B cell (primary cell): ENCODE data around the gene OSBPL1A. TPM values are rescaled to one million over a fixed set of nuclear protein-coding genes. Genes with fewer than 3 reads are reported as not detected.
"Not testable (repeated sequence)": the region's sequence is repeated elsewhere in the genome, so short reads cannot be mapped to it uniquely, and the experiment has no call there.

Experiments used
- ATAC-seq: fragments of 200-7000 bp; cut with Tn5 transposase; one replicate; pipeline ENCODE4 v1.10.0; 2021; ENCODE audit warnings: low read depth, mild to moderate bottlenecking, moderate number of reproducible peaks, moderate library complexity
- CTCF ChIA-PET: fragments of 350-600 bp; sonication (Branson Sonifier 250); formaldehyde crosslinking; loops from one replicate; lab custom pipeline; 2021; ENCODE audit warnings: antibody characterized with exemption, inconsistent platforms; lab: Charles Lee
- POLR2A ChIA-PET: fragments of 350-600 bp; sonication (Branson Sonifier 250); formaldehyde crosslinking; loops from one replicate; lab custom pipeline; 2021; ENCODE audit warnings: antibody characterized with exemption; lab: Charles Lee
- DNase-seq: peaks from one replicate; pipeline ENCODE4 v3.0.0; 2013
- H2AFZ ChIP-seq: 2 replicates; pipeline ENCODE4 v1.6.1; 2012; ENCODE audit warnings: mild to moderate bottlenecking, low read depth, low read length; ENCODE audit not compliant: insufficient read depth, poor library complexity, severe bottlenecking
- H3K27ac ChIP-seq, 2 donors: 1 replicate in 1 of 2; 2 replicates in 1 of 2; pipeline ENCODE4 v1.5.1; 2012 to 2013; ENCODE audit warnings: low read length in 2 of 2, mild to moderate bottlenecking in 2 of 2, moderate library complexity in 1 of 2
- H3K27me3 ChIP-seq, 4 experiments: fragments of 200-600 bp in 1 of 4; sonication (generic) in 1 of 4; replicated peaks in 1 of 4; 1 replicate in 2 of 4; 2 replicates in 2 of 4; pipeline versions ENCODE4 v1.6.1 to v1.7.0; 2013 to 2016; ENCODE audit warnings: low read length in 3 of 4, mild to moderate bottlenecking in 2 of 4, mixed read lengths in 1 of 4, moderate library complexity in 1 of 4; ENCODE audit not compliant: insufficient read depth in 4 of 4, control insufficient read depth in 3 of 4; ENCODE audit errors: control extremely low read depth in 1 of 4
- H3K36me3 ChIP-seq, 2 experiments: replicated peaks in 1 of 2; 1 replicate in 1 of 2; 2 replicates in 1 of 2; pipeline versions ENCODE4 v1.6.1 to v1.7.1; 2013; ENCODE audit warnings: low read length in 1 of 2; ENCODE audit not compliant: insufficient read depth in 2 of 2, control insufficient read depth in 1 of 2; ENCODE audit errors: control extremely low read depth in 1 of 2, extremely low read depth in 1 of 2
- H3K4me1 ChIP-seq, 2 donors: fragments of 200-600 bp in 1 of 2; sonication (generic) in 1 of 2; 1 replicate in 1 of 2; 2 replicates in 1 of 2; pipeline versions ENCODE4 v1.5.1 to v1.6.1; 2013 to 2017; ENCODE audit warnings: low read length in 2 of 2; ENCODE audit not compliant: control insufficient read depth in 2 of 2, insufficient read depth in 2 of 2
- H3K4me2 ChIP-seq: replicated peaks from 2 replicates; pipeline ENCODE3; 2012; ENCODE audit warnings: mild to moderate bottlenecking, low read depth, low read length; ENCODE audit not compliant: poor library complexity, severe bottlenecking
- H3K4me3 ChIP-seq, 5 experiments: fragments of 200-600 bp in 1 of 5; sonication (generic) in 1 of 5; 1 replicate in 3 of 5; 2 replicates in 2 of 5; pipeline versions ENCODE4 v1.5.1 to v1.7.0; 2011 to 2016; ENCODE audit warnings: low read length in 4 of 5, mild to moderate bottlenecking in 4 of 5, low read depth in 2 of 5, control low read depth in 1 of 5, moderate library complexity in 1 of 5; ENCODE audit not compliant: insufficient read depth in 1 of 5; ENCODE audit errors: control extremely low read depth in 1 of 5, extremely low read depth in 1 of 5
- H3K79me2 ChIP-seq: fragments of 200-600 bp; sonication (generic); one replicate; pipeline ENCODE4 v1.6.0; 2016; ENCODE audit warnings: low read length; ENCODE audit not compliant: control insufficient read depth, insufficient read depth
- H3K9ac ChIP-seq: fragments of 200-600 bp; sonication (generic); 2 replicates; pipeline ENCODE4 v1.6.1; 2017; ENCODE audit warnings: mild to moderate bottlenecking, low read length, moderate library complexity
- H3K9me3 ChIP-seq, 3 donors: one replicate each; pipeline versions ENCODE4 v1.6.1 to v1.7.1; 2013; ENCODE audit warnings: low read length in 2 of 3; ENCODE audit not compliant: control insufficient read depth in 2 of 3, insufficient read depth in 1 of 3; ENCODE audit errors: control extremely low read depth in 1 of 3
- H4K20me1 ChIP-seq: 2 replicates; pipeline ENCODE4 v1.6.0; 2012; ENCODE audit warnings: mild to moderate bottlenecking, low read length; ENCODE audit not compliant: insufficient read depth, control insufficient read depth, poor library complexity, severe bottlenecking
- H3K27ac Mint-ChIP-seq: one replicate; pipeline ENCODE4 v1.8.0; 2021; ENCODE audit warnings: mixed read lengths
- H3K27me3 Mint-ChIP-seq: one replicate; pipeline ENCODE4 v1.8.0; 2021; ENCODE audit warnings: mixed read lengths
- H3K4me1 Mint-ChIP-seq: one replicate; pipeline ENCODE4 v1.8.0; 2021; ENCODE audit warnings: mixed read lengths
- H3K4me3 Mint-ChIP-seq: one replicate; pipeline ENCODE4 v1.8.0; 2021; ENCODE audit warnings: mixed read lengths
- H3K9me3 Mint-ChIP-seq: one replicate; pipeline ENCODE4 v1.8.0; 2022; ENCODE audit warnings: mixed read lengths; ENCODE audit not compliant: insufficient read depth
- CTCF ChIP-seq: fragments of 200-600 bp; IDR thresholded peaks from one replicate; pipeline ENCODE4 v1.8.0; 2022; ENCODE audit warnings: antibody characterized with exemption, mild to moderate bottlenecking
- EZH2 ChIP-seq: IDR thresholded peaks from 2 replicates; pipeline ENCODE4 v1.6.1; 2012; ENCODE audit warnings: borderline replicate concordance, low read depth, mild to moderate bottlenecking, moderate library complexity, low read length; ENCODE audit not compliant: insufficient read depth, poor library complexity, severe bottlenecking
- WGBS: methylation state at CpG from one replicate; pipeline ENCODE4 v1.1.5; 2013; ENCODE audit warnings: missing lambda C conversion rate; ENCODE audit not compliant: insufficient coverage; 5-methylcytosine and 5-hydroxymethylcytosine counted together
- intact Hi-C: fragments of 100-400 bp; cut with micrococcal nuclease; formaldehyde crosslinking; loops from one replicate; pipeline ENCODE4 v1.10.0; 2022
- polyA plus RNA-seq: library from polyadenylated mRNA; depleted of rRNA; stranded (reverse); fragments of >200 nt; gene quantifications from 2 replicates; pipeline ENCODE4 v1.2.3, GENCODE V29; 2012
- total RNA-seq, 2 donors: library from RNA; stranded (reverse); fragments of 120-200 nt in 1 of 2; gene quantifications; 1 replicate in 1 of 2; 2 replicates in 1 of 2; pipeline versions ENCODE4 v1.2.3 to v1.2.4, GENCODE V29; 2013 to 2022

The OSBPL1A gene
- total and polyA plus RNA-seq, 2 donors (not counting 1 experiment from before 2014, with no cell fraction given): 0.57 to 0.86 TPM

- H3K4me3 ChIP-seq, H3K9ac ChIP-seq, POLR2A ChIA-PET, H3K4me1 ChIP-seq, H3K9me3 ChIP-seq, H3K27me3 Mint-ChIP-seq, ATAC-seq, H3K79me2 ChIP-seq, H3K9me3 Mint-ChIP-seq, H3K27ac Mint-ChIP-seq, H3K27me3 ChIP-seq, H3K4me3 Mint-ChIP-seq, H3K36me3 ChIP-seq, H3K27ac ChIP-seq, H4K20me1 ChIP-seq, H3K4me1 Mint-ChIP-seq: not testable (repeated sequence)
- Histone ChIP-seq H3K4me2 (peak overlapping the region; percentile 25), H2AFZ (peak overlapping the region; percentile 58)
- peak; percentile 74 for TF ChIP-seq CTCF
- intact Hi-C loops: loop anchor here (1.0 kb wide), 1 partner anchor 129 kb away; no protein-coding TSS in a partner anchor
- CTCF ChIA-PET: interaction anchor here (0.8 to 11.4 kb wide), 13 partner anchors 10 to 367 kb away, joined by 3 to 179 read pairs (median 5); no protein-coding TSS in a partner anchor
- WGBS: 16% methylated on average over 7 of the region's 9 CpGs
- peak; percentile 62 for DNase-seq
These were observed 37.7 kb downstream of the OSBPL1A start for GRCh38 chr18:24359787-24360530.

GRCh38 chr18:24354278-24354677 is 43.3 kb downstream of the OSBPL1A start:
- Histone ChIP-seq H2AFZ (no peak overlapping the region), H3K27ac (no peak overlapping the region), H3K27me3 (no peaks in the 10 kb centered on the region), H3K79me2 (no peaks in the 10 kb centered on the region), H3K4me3 (no peak overlapping the region), H3K4me1 (no peaks in the 10 kb centered on the region), H3K9ac (no peak overlapping the region), H3K9me3 (peaks cover 0 to 5% (median 0%) of the 10 kb centered on the region in 3 donors), H3K4me2 (no peak overlapping the region), H4K20me1 (no peaks in the 10 kb centered on the region), H3K36me3 (no peaks in the 10 kb centered on the region)
- ChIA-PET CTCF (interaction anchor here (11.4 kb wide), 1 partner anchor 133 kb away, joined by 179 read pairs; no protein-coding TSS in a partner anchor), POLR2A (no interaction called here)
- 98% methylated on average over 4 of the region's 6 CpGs for WGBS
- DNase-seq: no peak
- TF ChIP-seq CTCF (no peak), EZH2 (no peak)
- Mint-ChIP-seq H3K4me1 (no peaks in the 10 kb centered on the region), H3K27ac (no peak overlapping the region), H3K9me3 (no peaks in the 10 kb centered on the region), H3K27me3 (no peaks in the 10 kb centered on the region), H3K4me3 (no peak overlapping the region)
- intact Hi-C loops: no loop called here
- no peak for ATAC-seq
